MV-4-11 (cell line): ENCODE data around the gene SUGCT.

Experiments used
- DNase-seq: peaks from one replicate; lab custom pipeline; 2025; lab: John Stamatoyannopoulos, UW

The SUGCT gene

DNA sequence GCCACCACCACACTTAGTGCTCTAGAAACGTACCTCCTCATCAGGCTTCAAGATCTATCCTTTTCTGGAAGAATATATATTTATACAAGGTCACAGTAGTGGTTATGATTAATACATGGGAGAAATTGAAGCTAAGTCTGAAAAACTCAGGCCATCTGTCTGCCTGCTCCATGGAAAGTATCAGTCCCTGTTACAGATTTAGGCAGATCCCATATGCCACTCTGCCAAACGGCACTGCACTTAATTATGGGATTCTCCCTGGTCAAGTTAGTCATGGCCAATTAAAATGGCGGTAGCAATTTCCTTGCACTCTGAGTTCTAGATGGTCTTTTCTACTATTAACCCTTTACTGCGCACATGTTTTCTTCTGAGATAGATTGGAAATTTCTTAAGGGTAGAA is 740.0 kb downstream of the SUGCT start:
- no peak for DNase-seq

DNA sequence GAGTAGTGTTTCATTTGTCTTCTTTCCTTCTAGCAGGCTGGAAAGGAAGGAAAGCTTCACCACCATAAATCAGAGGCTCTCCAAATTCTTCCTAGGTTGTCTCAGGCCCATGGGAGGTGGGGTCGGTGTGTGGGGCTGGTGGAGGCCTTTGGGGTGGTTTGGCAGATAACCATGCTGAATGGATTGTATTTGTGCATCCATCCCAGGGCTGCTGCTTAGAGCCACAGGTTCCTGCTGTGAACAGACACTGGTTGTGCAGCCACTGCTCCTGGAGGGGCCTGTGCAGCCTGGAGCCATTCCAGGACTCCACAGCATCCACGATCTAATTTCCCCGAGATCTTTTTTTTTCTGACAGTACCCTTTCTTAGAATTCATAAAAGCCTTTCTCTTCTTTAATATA is 741.8 kb downstream of the SUGCT start:
- no peak for DNase-seq

DNA sequence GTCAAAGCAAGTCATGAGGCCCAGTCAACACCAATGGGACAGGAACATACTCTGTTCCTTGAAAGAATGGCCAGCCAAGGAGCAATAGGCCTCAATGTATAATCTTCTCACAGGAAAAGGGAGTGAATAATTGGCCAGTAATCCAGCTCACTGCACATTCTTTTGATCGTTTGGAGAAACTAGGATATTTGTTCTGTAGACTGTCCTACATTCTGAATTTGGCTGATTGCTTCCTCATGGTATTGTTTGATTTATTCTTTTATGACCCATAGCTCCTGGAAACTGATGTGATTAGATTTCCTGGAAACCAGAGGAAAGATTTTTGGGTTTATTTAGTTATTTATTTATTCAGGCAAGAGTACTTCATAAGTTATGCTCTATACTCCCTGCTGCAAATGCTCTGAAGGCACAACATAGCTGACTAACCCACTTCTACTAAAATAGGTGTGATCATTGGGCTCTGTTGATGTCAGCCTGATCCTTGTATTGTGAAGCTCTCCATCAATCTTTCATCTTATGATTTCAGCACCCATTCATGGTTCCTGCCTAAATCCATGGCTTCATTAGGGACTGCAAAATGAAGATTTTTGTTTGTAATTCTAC is 745.2 kb downstream of the SUGCT start:
- no peak for DNase-seq

DNA sequence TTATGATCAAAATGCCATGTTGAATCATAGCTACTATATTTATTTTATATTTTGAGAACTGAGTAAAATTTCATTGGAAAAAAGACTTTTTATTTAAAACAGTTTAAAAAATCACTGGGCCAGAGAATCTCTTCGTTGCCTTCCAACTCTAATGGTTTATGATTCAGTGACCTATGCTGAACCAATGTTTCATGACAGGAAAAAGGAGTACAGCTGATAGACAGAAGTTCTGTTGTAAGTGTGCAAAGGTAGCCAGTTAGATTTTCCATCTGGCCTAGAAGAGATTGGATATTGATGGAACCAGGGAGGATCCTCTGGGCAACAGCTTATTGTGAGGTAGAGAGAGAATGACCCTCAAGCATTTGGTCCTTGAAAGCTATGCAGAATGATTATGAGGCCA is 745.8 kb downstream of the SUGCT start:
- no peak for DNase-seq

DNA sequence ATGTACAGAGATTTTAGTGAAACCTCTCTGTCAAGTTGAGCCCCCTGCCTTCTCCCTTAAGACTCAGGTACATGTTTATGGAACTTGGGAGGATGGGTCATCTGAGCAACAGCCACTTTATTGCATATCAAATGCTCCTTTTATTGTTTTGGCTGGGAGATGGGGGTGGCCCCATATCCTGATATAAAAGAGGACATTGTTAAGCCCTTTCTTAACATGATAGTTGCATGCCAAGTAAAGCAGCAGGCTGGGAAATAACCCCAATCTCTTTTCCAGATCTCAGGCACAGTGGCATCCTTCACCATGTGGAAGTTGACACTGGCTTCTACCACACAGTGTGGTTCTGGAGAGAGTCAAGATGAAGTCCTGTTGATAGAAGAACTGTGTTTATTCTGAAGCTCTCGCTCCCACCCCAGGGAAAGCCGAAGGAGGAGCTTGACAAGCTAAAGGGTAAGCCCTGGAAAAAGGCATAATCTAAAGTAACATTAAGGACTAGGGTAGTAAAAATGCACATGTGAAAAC is 746.7 kb downstream of the SUGCT start:
- no peak for DNase-seq

DNA sequence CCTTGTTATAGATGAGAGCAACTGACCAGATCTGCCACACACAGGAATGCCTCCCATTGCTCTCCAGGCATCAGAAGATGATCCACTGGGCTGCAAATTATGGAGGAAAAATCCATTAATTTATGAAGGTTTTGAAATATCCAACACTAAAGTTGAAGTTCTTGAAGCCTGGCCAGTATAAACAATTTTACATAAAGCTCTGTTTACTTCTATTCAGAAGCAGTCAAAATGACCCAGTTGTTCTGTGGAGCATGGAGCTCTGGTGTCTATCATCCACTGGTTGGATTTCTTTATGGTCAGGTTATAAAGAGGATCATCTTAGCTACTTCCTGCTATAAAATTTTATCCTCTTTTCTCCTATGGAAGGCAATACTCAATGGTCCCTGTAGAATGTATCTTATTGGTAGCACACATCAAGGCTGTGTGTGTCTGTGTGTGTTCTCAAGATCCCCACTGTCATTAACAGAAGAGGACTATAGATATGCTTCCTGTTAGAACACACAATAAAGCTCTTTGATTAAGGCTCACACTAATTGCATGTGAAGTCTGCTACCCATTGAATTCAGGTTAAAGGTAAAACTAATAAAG is 747.4 kb downstream of the SUGCT start:
- DNase-seq, result no peak

DNA sequence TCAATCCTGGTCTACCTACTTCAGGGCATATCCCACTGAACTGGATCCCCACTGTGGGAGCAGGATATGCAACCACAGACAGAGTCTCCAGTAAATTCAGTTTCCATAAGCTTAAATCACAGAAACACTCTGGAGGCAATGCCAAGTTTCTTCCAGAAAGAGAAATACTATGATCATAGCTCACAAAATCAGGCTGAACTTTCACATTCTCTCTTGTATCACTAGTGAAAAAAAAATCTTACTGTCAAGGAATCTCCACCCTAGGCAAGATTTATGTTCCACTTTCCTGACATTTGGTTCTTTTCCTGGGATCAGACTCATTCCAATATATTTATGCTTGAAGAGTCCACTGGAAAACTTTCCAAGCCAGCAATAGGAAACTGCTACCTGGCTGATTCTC is 749.0 kb downstream of the SUGCT start:
- DNase-seq, result no peak

DNA sequence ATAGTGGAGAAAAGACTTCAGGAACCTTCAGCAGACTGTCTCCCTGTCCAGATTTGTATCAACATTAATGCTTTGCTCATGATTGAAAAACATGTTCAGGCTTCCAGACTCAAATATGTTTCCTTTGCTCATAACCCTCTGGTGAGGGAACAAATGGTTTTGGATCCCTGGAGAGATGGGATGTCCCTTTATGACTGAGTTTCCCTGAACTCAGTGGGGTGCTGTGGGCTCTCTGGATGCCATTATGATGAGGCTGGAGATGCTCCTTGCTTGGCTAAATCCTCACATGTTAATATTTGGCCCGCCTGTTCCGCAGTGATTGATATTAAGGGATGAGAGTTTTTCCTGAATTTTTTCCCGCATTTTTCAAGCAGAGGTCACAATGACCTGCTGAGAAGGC is 749.4 kb downstream of the SUGCT start:
- no peak for DNase-seq

DNA sequence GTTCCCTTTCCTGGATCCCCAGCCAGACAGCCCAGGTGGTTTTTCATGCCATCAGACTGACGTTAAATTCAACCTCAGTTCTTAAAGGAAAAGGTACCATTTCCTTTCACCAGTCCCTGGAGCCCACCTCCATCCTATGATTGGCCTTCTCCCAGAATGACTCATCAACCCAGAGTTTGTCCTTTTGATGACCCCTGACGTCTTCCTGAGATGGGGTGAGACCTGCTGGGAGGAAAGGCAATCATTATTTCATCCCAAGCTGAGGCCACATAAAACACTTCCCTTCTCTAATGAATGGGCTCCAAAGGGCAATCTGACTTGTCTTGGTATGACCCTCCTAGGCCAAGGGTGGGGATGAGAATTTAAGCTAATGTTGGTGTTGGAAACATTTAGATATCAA is 750.7 kb downstream of the SUGCT start:
- DNase-seq, result no peak

DNA sequence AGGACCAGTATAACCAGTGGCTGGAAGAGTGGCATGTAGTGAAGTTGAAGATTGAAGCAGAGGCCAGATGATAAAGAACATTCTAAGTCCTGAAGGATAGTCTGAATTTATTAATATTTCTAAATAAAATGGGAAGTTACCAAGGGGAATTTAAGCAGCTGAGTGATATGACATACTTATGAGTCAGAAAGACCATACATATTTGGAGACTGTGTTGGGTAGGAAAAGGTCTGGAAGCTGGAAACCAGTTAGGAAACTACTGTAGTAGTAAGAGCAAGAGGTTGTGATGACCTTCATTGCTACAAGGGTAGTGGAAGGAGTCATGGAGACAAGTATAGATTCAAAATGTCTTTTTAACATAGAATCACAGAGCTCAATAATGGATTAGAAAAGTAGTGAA is 752.3 kb downstream of the SUGCT start:
- DNase-seq, result no peak

DNA sequence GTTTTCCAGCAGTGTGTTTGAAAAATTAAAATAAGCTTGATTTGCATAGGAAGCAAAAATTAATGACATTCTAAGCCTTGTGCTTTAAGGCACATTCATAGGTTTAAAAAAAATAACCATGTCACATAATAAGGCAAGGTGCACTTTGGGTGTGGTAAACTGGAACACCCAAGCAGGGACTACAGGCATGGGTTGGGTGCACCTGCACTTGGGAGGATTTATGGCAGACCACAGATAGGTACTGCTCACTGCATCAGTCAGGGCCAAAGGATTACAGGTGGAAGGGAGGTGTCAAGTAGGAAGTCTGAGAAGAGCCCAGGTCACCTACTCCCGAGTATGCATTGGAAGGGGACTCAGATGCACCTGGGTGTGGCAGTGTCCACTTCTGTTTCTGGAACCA is 753.7 kb downstream of the SUGCT start:
- DNase-seq, result no peak

DNA sequence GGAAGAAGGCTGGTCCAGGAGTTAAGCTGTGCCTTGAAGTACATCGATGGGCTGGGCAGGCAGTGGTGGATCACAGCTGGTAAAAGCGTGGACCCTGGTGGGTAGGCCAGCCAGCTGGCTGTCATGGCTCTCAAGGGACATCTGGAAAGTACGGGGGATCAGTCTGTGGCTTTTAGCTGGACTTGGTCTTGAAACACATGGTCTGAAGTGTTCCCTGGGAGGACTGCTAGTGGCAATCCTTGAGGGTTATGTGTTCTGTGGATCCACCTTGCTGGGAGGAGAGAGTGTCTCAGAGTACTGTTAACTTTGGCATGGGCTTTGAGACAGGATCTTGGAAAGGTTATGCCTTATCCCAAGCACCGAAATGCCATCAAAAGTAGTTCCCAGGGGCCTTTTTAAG is 754.3 kb downstream of the SUGCT start:
- DNase-seq, result no peak

DNA sequence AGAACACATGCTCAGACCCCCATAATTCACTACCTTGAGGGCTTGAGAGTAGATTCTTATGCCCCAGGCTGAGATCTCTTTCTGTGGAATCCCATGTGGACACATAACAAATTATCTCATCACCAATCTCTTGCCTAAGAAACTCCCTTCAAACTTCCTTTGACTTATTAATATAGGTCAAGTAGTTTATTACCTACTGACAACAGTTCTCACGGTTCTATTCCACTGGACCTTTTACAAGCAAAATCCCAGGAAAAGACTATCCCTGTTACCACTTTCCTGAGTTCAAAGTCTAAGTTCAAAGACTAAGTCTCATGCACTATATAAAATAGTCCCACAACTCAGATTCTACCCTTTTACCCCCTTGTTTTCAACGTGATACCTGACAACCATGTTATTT is 754.7 kb downstream of the SUGCT start:
- DNase-seq, result no peak

DNA sequence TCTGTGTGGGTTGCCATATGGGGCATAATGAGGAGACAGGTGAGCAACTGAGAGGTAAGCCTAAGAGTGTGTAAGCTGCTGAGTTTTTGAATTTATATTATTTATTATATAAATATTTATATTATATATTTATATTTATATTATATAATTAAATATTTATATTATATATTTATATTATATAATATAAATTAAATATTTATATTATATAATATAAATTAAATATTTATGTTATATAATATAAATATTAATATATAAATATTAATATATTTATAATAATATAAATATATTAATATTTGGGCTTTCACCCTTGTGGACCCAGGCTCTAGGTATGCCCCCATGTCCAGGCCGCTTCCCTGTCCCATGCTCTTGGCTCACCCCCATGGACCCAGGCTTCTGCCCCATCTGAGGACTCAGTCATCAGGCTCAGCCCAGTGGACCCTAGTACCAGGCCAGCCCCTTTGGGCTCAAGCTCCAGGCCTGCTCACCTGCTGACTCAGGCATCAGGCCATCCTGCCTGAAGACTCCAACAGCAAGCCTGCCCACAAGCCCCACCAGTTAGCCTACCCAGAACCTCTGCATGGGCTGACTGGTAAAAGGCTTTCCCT is 755.4 kb downstream of the SUGCT start:
- no peak for DNase-seq

DNA sequence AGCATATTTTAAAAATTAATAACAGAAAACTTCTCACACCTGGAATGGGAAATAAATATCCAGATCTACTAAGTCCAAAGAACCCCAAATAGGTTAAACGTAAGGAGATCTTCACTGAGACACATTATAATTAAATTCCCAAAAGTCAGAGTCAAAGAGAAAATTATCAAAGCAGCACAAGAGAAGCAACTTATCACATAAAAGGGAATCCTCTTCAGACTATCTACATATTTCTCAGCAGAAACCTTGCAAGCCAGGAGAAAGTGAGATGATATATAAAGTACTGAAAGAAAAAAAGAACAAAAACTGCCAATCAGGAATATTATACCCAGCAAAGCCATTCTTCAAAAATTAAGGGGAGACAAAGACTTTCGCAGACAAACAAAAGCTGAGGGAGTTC is 756.4 kb downstream of the SUGCT start:
- no peak for DNase-seq

DNA sequence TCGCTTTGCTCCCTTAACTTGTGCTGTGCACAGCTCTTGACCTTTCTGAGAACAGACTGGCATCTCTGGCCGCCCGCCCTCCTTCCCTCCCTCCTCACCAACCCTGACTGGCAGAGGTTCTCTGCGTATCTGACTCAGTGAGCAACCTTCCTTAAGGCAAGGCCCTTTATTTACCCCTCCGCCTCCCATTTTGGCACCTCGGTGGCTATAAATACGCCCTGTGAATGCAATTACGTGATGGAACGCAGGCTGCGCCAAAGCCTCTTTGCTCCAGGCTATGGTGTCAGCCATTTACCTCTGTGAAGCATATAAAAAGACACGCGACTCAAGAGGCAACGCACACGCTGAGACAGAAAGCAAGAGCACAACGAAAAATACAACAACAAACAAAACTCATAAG is 764.3 kb downstream of the SUGCT start:
- DNase-seq, result no peak

DNA sequence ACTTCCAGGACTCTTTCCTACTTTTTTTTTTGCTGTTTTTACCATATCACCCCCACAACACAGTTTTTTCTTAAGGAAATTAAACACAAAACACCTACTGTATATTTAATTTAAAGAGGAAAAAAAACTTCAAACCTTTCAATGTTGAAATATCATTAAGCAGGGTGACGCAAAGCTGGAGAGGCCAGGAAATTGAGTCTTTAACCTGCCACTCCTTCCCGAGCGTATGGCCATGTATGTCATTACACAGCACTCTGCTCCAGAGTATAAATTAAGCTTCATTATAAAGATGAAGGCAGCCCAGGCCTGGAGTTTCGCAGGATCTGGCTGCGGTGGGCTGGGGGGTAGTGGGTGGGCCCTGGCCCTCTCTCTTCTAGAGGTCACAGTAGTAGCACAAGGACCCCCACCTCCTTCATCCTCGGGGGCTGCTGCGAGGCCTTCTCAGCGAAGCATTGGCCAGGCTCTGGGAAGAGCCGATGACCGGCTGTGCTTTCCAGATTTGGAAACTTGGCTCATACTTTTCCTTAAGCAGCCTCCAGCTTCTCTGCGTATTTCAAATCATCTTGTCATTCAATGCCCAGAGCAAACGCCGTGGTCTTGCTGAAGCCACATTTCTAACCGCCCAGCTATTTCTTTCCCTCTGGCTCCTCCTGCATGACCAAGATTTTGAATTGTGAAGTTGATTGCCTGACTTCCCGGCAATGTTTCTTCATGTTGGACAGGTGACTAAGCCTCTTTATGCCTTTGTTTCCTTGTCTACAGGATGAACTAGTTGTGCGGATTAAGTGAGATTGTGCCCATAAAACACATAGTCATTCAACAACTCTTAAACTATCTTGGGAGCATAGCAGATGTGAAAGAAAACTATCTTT is 765.1 kb downstream of the SUGCT start:
- no peak for DNase-seq

DNA sequence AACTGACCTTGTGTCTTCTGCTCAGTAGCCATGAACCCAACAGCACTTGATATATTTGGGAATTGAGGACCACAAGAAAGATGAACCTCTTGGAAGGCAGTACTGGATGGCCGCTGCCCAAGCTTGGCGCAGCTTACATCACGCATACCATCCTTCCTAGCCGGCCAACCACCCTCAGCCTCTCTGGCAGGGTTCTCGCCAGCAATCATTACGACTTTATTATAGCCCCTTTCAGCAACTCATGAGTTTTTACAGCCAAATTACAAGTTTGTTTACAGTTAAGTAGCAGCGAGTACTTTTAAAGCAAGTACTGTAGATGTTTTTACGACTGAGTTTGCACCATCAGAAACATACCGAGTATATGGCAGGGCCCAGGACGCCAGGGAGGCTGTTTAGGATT is 769.1 kb downstream of the SUGCT start:
- DNase-seq, result no peak

DNA sequence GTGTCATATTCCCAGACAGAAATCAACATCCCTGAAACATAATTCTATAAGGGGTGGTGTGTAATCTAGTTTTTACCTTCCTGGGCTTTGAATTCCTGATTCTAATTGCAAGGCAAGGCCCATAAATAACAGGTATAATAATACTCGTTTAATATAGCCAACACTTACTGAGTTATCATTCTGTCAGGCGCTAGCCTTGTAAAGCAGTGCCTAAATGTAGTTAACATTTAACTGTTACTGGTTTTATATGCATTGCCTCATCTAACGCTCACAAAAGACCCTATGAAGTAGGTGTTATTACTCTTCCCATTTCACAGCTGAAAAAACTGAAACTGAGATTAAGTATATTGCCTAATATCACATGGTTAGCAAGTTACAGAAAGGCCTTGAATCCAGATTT is 772.5 kb downstream of the SUGCT start:
- DNase-seq, result no peak

DNA sequence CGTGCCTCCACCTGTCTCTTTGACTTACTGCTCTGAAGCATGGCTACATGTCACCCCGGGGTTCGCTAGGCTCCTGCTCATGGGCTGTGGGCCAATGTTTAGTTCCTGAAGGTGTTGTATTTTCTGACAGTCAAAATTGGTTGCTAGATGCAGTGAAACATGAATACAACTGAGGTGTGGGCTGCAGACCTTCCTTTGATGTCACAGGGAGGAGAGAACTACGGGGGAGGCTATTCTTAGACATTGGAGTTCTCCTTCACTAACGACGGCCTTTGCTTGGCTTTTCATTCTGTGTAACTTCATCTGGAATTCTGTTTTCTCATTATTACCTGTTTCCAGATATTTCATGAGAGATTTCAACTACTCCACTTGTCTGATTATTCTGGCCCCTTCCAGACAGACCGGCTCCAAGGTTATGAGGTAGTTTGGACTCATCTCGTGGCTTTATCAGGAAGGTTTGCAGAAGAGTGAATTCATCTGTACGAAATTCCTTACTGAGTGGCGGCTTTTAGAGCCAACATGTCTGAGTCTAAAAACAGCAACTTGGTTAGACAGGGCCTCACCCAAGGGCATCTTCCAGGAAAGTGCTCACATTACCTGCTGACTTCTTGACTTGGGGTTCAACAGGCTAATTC is 774.7 kb downstream of the SUGCT start:
- DNase-seq, result no peak
